ENCODE results near the gene FXYD4.
"Not testable (repeated sequence)": the region's sequence is repeated elsewhere in the genome, so short reads cannot be mapped to it uniquely, and the experiment has no call there.

The FXYD4 gene

GRCh38 chr10:43327986-43328385 lies 43.5 kb upstream of the FXYD4 start:
- TF ChIP-seq CTCF (IDR thresholded peaks at IDR 0.05; ENCODE audit: borderline replicate concordance, control extremely low read depth, extremely low read depth, insufficient read depth, missing control alignments), result no peak
- in situ Hi-C loops (cut with MboI; ENCODE audit: low sequenced_read_pairs, unreplicated experiment), result no loop called here
- DNase-seq (ENCODE audit: low spot score), result no peak

- DNase-seq (ENCODE audit: low spot score); in situ Hi-C loops (cut with MboI; ENCODE audit: low sequenced_read_pairs, unreplicated experiment): not testable (repeated sequence)
Measured at GRCh38 chr10:43328810-43329209, 42.6 kb upstream of the FXYD4 start.

GRCh38 chr10:43329246-43329885 lies 42.1 kb upstream of the FXYD4 start:
- in situ Hi-C loops (cut with MboI; ENCODE audit: low sequenced_read_pairs, unreplicated experiment); DNase-seq (ENCODE audit: low spot score): not testable (repeated sequence)

- in situ Hi-C loops (cut with MboI; ENCODE audit: low sequenced_read_pairs, unreplicated experiment); DNase-seq (ENCODE audit: low spot score): not testable (repeated sequence)
Measured at GRCh38 chr10:43330049-43330823, 41.2 kb upstream of the FXYD4 start.

- DNase-seq (ENCODE audit: low spot score); in situ Hi-C loops (cut with MboI; ENCODE audit: low sequenced_read_pairs, unreplicated experiment): not testable (repeated sequence)
Measured at GRCh38 chr10:43330824-43331127, 40.7 kb upstream of the FXYD4 start.

- no peak for TF ChIP-seq CTCF (IDR thresholded peaks at IDR 0.05; ENCODE audit: borderline replicate concordance, control extremely low read depth, extremely low read depth, insufficient read depth, missing control alignments)
- no peak for DNase-seq (ENCODE audit: low spot score)
- in situ Hi-C loops (cut with MboI; ENCODE audit: low sequenced_read_pairs, unreplicated experiment), result no loop called here
Measured at GRCh38 chr10:43333653-43334052, 37.8 kb upstream of the FXYD4 start.

GRCh38 chr10:43336061-43336460 lies 35.4 kb upstream of the FXYD4 start:
- no peak for DNase-seq (ENCODE audit: low spot score)
- TF ChIP-seq CTCF (IDR thresholded peaks at IDR 0.05; ENCODE audit: borderline replicate concordance, control extremely low read depth, extremely low read depth, insufficient read depth, missing control alignments), result no peak
- in situ Hi-C loops (cut with MboI; ENCODE audit: low sequenced_read_pairs, unreplicated experiment), result no loop called here

- DNase-seq (ENCODE audit: low spot score), result no peak
- in situ Hi-C loops (cut with MboI; ENCODE audit: low sequenced_read_pairs, unreplicated experiment), result no loop called here
- no peak for TF ChIP-seq CTCF (IDR thresholded peaks at IDR 0.05; ENCODE audit: borderline replicate concordance, control extremely low read depth, extremely low read depth, insufficient read depth, missing control alignments)
Measured at GRCh38 chr10:43336641-43337318, 34.7 kb upstream of the FXYD4 start.

- DNase-seq (ENCODE audit: low spot score), result not testable (repeated sequence)
Measured at GRCh38 chr10:43337536-43337935, 33.9 kb upstream of the FXYD4 start.

More at GRCh38 chr10:43337536-43337935, 33.9 kb upstream of the FXYD4 start:
- in situ Hi-C loops (cut with MboI; ENCODE audit: low sequenced_read_pairs, unreplicated experiment), result not testable (repeated sequence)
